Stimulated activated CD4-positive, alpha-beta T cell treated with anti-CD3 and anti-CD28 coated beads, Interleukin-2, amount 100 ng/mL, for 4 hours (primary cell): ENCODE measurements around the gene ATP13A4.
"Not testable (repeated sequence)": the region's sequence is repeated elsewhere in the genome, so short reads cannot be mapped to it uniquely, and the experiment has no call there.

Experiments used
- DNase-seq: peaks from one replicate; pipeline ENCODE4 v3.0.0-alpha.2; 2020; ENCODE audit warnings: low read depth

The ATP13A4 gene

GRCh38 chr3:193556841-193557240 is 2.1 kb upstream of the ATP13A4 start:
- DNase-seq, result no peak

GRCh38 chr3:193553586-193553985 is 1.1 kb downstream of the ATP13A4 start:
- no peak for DNase-seq

GRCh38 chr3:193552923-193553322 is 1.8 kb downstream of the ATP13A4 start:
- DNase-seq, result no peak

DNA sequence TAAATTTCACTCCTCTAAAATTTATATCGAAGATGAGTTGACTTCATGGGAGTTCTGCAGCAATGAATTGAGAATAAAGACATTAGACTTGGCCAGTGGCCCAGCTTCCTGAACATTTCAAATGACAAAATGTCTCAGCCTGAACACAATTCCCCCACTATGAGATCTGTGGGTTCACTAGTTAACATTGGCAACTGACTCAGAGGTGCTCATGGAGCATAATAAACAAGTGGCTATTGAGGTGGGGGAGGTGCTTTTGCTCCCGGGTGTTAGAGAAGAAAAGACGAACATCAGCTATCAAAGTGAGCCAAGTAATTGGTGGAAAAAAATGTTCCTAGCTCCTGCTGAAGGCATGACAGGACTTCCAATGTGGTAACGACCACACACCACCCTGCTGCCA is 6.3 kb downstream of the ATP13A4 start:
- DNase-seq, result no peak

DNA sequence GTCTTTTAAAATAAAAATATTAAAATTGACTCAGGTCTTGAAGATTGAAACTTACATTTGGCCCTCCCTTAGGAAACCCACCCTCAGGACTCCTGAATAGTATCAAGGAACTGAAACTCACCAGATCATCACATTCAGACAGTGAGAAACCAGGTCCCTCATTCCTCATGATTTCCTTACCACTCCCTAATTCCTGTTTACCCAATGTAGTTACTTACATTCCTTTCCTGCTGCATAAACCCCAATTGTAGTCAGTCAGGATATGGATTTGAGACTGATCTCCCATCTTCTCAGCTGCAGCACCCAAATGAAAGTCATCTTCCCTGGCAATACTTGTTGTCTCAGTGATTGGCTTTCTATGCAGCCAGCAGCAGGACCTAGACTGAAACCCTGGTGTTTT is 8.6 kb downstream of the ATP13A4 start:
- no peak for DNase-seq

DNA sequence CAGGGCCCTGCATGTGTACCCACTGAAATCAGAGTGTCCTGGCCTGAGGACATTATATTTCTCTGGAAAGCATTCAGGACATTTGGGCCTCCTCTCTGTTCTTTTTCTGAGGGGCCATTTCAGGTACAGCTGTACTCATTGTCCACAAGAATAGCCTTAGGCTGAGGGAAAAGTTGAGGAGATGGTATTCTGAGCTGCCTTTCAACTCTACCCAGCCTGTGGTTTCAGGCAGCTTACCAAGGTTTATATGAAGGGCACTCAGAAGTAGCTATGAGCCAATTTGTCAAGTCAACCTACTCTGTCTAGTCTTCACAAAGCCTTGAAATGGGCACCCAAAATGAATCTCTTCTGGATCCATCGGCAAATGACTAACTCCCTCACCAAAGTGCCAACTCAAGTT is 9.4 kb downstream of the ATP13A4 start:
- DNase-seq, result no peak

DNA sequence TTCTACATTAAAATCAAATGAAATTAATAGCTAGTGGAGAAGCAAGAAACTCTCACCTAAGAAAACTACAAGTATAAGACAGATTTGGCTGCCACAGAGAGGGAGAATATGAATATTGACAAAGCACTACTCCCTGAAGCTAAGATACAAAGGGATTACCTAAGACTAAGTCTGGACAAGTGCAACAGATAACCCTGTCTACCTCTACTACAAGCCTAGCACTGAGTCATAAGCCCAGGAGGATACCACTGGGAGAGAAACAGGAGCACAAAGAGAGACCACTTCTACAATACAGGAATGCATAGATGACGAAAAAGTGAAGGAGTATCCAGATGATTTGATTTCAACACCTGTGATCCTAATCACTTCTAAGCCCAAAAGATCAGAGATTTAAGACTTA is 10.4 kb downstream of the ATP13A4 start:
- DNase-seq, result no peak

GRCh38 chr3:193530231-193531165 is 24.2 kb downstream of the ATP13A4 start:
- DNase-seq, result no peak

DNA sequence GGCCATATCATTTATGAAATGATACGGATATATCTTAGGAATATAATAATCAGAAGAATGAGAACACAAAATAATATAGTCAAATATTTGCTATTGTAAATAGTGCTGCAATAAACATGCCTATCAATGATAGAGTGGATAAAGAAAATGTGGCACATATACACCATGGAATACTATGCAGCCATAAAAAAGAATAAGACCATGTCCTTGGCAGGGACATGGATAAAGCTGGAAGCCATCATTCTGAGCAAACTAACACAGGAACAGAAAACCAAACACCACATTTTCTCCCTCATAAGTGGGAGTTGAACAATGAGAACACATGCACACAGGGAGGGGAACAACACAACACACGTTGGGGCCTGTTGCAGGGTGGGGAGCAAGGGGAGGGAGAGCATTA is 28.6 kb downstream of the ATP13A4 start:
- DNase-seq, result not testable (repeated sequence)

- DNase-seq, result no peak
Measured at GRCh38 chr3:193522473-193522872, 32.2 kb downstream of the ATP13A4 start.

- no peak for DNase-seq
Measured at GRCh38 chr3:193520738-193521137, 34.0 kb downstream of the ATP13A4 start.

GRCh38 chr3:193515966-193516365 is 38.7 kb downstream of the ATP13A4 start:
- DNase-seq, result no peak

- DNase-seq, result no peak
Measured at GRCh38 chr3:193510154-193510553, 44.5 kb downstream of the ATP13A4 start.

DNA sequence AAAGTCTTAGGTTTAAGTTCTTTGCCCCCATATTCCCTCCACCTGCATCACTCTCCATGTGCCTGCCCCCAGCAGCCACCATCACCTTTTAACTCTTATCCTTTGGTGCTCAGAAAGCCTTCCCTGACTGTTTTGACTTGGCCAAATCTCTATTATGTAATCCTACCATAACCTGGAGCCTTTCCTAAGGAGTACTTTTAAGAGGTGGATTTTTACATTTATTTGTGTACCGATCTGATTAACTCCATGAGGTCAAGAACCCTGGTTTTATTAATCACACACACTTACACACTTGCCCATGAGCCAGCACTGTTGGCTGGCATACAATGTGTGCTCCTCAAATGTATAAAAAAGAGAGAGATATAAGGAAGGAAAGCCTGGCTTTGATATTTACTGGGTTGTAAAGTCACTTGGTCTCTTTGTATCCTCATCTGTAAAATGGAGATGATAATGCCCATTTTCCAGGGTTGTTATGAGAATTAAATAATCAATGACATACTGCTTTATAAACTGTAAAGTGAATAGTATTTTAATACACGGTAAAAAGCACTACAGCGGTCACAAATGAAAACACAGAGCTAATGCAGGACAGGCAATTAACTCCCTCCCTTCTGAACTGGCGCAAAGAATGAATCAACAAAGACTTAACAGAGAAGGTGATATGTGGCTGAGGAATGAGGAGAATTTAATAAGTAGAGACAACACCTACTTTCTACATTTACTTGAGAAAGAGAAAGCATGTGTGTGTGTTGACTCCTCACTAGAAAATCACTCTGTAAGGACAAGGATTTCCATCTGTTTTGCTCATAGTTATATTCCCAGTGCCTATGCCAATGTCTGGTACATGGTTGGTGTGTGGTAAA is 45.4 kb downstream of the ATP13A4 start:
- no peak for DNase-seq

DNA sequence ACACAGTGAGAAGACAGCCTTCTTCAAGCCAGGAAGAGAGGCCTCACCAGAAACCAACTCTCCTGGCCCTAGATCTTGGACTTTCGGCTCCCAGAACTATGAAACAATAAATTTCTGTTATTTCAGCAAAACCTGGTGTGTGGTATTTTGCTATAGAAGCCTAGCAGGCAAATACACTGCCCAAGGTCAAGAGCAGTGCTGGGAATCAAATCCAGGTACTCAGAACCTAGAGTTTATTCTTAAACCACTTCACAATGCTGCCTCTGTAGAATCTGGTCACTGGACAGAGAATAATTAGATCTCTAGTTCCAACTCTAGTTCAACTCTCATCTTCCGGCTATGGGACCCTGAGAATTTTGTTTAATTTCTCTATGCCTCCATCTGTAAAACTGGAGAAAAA is 46.6 kb downstream of the ATP13A4 start:
- DNase-seq, result no peak

DNA sequence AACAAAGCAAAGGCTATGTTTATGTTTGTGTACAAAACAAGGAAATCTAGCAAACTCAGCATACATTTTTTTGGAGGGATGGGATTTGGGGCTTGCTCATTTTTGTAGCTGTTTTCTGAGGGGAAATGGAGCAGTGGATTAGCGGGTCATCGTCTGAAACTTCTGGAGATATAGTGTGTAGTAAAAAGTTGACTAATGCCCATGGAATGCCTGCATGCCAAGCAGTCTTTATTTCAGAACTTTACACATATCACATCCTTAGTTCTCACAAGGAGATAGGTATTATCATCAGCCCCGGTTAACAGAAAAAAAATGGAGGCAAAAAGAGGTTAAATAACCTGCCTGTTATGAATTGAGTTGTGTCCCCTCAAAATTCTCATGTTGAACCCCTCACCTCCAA is 47.1 kb downstream of the ATP13A4 start:
- no peak for DNase-seq

DNA sequence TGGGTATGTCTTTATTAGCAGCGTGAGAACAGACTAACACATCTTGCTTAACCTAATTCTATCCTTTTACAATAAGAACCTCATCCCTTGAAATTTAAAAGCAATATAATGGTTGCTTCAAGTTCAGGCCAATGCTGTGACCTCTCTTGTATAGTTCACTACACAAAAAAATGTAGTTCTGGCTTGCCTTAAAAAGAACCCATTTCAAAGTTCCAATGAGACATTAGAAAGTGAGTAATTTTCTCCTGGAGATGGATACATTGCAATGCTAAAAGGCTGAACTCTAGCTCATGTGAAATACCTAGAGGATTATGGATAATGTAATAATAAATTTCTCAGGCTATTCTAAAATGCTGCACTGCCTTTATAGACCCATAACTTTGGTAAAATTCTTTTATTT is 47.8 kb downstream of the ATP13A4 start:
- DNase-seq, result no peak

DNA sequence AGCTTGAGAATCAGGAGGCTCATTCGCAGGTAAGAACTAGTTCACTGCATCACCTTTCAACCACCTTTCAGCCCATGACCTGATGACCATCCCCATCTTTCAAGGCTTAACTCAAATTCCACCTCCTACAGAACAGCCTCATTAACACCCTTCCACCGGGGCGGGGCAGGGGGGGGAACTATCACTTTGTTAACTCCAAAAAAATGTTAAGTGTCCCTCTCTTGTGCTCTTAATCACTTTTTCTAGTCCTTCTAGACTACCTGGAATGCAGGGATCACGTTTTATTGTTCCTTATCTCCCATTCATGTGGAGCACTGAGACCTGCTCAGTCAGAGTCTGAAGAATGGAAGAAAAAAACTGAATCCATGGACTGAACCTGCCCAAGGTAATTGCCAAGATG is 51.8 kb downstream of the ATP13A4 start:
- DNase-seq, result no peak

- no peak for DNase-seq
Measured at GRCh38 chr3:193499801-193500485, 54.8 kb downstream of the ATP13A4 start.

DNA sequence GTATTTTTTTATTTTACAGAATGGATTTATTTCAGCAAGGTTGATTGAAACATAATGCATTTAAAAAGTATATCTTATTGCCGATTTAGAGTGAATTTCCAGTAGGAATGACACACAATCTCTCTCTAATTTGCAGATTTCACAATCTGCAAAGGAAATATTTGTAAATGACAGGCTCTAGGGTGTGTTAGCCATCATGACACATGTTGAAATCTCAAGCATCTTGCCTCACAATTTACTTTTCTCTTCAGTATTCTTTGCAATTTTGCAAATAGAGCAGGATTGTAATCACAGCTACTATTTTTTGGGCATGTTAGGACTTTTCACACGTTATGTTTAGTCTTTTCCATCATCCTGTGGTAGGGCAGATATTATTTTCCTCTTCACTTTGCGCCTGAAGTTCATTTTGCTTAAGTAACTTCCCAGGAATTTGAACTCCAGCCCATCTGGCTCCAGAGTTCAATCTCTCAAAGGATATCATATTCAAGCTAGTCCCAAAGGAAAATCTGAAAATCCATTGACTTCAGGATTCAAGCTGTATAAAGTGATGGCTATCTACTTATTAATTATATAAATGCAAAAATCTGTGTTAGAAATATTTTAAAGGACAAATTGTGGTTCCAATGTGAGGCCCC is 55.4 kb downstream of the ATP13A4 start:
- no peak for DNase-seq

GRCh38 chr3:193498215-193498614 is 56.5 kb downstream of the ATP13A4 start:
- DNase-seq, result no peak

- DNase-seq, result no peak
Measured at GRCh38 chr3:193496658-193497057, 58.0 kb downstream of the ATP13A4 start.
